ENCODE measurements around the gene RBMS3.

DNA sequence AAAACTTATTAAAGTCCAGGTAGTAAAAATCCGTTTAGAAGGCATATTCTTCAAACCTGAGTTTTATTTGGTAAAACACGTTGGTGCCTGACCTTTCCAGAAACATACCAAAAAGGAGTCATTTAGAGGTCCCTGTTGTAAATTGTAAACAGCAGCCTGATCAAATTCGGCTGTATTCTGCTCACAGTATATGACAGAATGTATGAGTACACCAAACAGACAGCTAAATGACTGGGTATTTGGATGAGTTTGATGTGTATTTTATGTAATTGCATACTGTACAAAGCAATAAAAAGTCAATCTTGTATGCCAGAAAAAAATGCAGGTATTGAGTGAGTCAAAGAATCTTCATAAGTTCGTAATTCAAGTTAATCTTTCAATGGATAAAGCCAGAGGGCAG, 330.4 kb downstream of the RBMS3 start:
- TF ChIP-seq, protein P1, sequence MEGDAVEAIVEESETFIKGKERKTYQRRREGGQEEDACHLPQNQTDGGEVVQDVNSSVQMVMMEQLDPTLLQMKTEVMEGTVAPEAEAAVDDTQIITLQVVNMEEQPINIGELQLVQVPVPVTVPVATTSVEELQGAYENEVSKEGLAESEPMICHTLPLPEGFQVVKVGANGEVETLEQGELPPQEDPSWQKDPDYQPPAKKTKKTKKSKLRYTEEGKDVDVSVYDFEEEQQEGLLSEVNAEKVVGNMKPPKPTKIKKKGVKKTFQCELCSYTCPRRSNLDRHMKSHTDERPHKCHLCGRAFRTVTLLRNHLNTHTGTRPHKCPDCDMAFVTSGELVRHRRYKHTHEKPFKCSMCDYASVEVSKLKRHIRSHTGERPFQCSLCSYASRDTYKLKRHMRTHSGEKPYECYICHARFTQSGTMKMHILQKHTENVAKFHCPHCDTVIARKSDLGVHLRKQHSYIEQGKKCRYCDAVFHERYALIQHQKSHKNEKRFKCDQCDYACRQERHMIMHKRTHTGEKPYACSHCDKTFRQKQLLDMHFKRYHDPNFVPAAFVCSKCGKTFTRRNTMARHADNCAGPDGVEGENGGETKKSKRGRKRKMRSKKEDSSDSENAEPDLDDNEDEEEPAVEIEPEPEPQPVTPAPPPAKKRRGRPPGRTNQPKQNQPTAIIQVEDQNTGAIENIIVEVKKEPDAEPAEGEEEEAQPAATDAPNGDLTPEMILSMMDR (IDR thresholded peaks at IDR 0.05) = no peak
- TF ChIP-seq POLR2A (IDR thresholded peaks at IDR 0.05) (no peak), EP300 (IDR thresholded peaks at IDR 0.05) (no peak)
